Measurements from ENCODE around the gene SFPQ.
A peak's percentile ranks its signal among the peaks of the same experiment; 100 is the strongest.

SFPQ gene

GRCh38 chr1:35175098-35175576 lies 17.8 kb downstream of the SFPQ start:
- TF ChIP-seq CTCF (IDR thresholded peaks at IDR 0.05; ENCODE audit: low read depth, low read length) = no peak
- H3K4me3 ChIP-seq (replicated peaks in 1 of 2; ENCODE audit: low read depth in 2 of 2, low read length in 2 of 2) = no peak overlapping the region
- DNase-seq (ENCODE audit: low read depth in 2 of 2) = no peak

- H3K4me3 ChIP-seq (replicated peaks in 1 of 2; ENCODE audit: low read depth in 2 of 2, low read length in 2 of 2) = no peak overlapping the region
- no peak for TF ChIP-seq CTCF (IDR thresholded peaks at IDR 0.05; ENCODE audit: low read depth, low read length)
- DNase-seq (ENCODE audit: low read depth in 2 of 2) = no peak
Observed at GRCh38 chr1:35173909-35174540, 18.9 kb downstream of the SFPQ start.

- no peak for TF ChIP-seq CTCF (IDR thresholded peaks at IDR 0.05; ENCODE audit: low read depth, low read length)
- H3K4me3 ChIP-seq (replicated peaks in 1 of 2; ENCODE audit: low read depth in 2 of 2, low read length in 2 of 2) = no peak overlapping the region
Observed at GRCh38 chr1:35173491-35173890, 19.5 kb downstream of the SFPQ start.

GRCh38 chr1:35172022-35172421 lies 20.9 kb downstream of the SFPQ start:
- DNase-seq (ENCODE audit: low read depth in 2 of 2) = no peak
- no peak for TF ChIP-seq CTCF (IDR thresholded peaks at IDR 0.05; ENCODE audit: low read depth, low read length)
- no peak overlapping the region for H3K4me3 ChIP-seq (replicated peaks in 1 of 2; ENCODE audit: low read depth in 2 of 2, low read length in 2 of 2)

More at GRCh38 chr1:35173491-35173890, 19.5 kb downstream of the SFPQ start:
- DNase-seq (ENCODE audit: low read depth in 2 of 2) = no peak

- TF ChIP-seq CTCF (IDR thresholded peaks at IDR 0.05; ENCODE audit: low read depth, low read length) = no peak
- no peak for DNase-seq (ENCODE audit: low read depth in 2 of 2)
- no peak overlapping the region for H3K4me3 ChIP-seq (replicated peaks in 1 of 2; ENCODE audit: low read depth in 2 of 2, low read length in 2 of 2)
Observed at GRCh38 chr1:35171579-35171978, 21.4 kb downstream of the SFPQ start.

GRCh38 chr1:35164893-35165292 lies 28.1 kb downstream of the SFPQ start:
- no peak for TF ChIP-seq CTCF (IDR thresholded peaks at IDR 0.05; ENCODE audit: low read depth, low read length)
- DNase-seq (ENCODE audit: low read depth in 2 of 2) = no peak
- H3K4me3 ChIP-seq (replicated peaks in 1 of 2; ENCODE audit: low read depth in 2 of 2, low read length in 2 of 2) = no peak overlapping the region

GRCh38 chr1:35151220-35151619 lies 41.7 kb downstream of the SFPQ start:
- no peak for DNase-seq (ENCODE audit: low read depth in 2 of 2)
- no peak for TF ChIP-seq CTCF (IDR thresholded peaks at IDR 0.05; ENCODE audit: low read depth, low read length)
- no peak overlapping the region for H3K4me3 ChIP-seq (replicated peaks in 1 of 2; ENCODE audit: low read depth in 2 of 2, low read length in 2 of 2)

- H3K4me3 ChIP-seq (replicated peaks in 1 of 2; ENCODE audit: low read depth in 2 of 2, low read length in 2 of 2) = peak overlapping the region in 1 of 2 donors; percentile 14
- DNase-seq (ENCODE audit: low read depth in 2 of 2) = peak in 1 of 2 donors; percentile 12
Observed at GRCh38 chr1:35145892-35146549, 46.9 kb downstream of the SFPQ start.

All from cardiac fibroblast (primary cell).